Spleen (tissue), 11 donors: ENCODE measurements around the gene FBN2. TPM values are rescaled to one million over a fixed set of nuclear protein-coding genes. Genes with fewer than 3 reads are reported as not detected.

Source experiments
- DNase-seq: peaks from one replicate; pipeline ENCODE4 v3.0.0-alpha.2; 2020
- H3K27ac ChIP-seq, 8 donors: fragments of 200-600 bp; sonication (generic) in 7 of 8; 1 replicate in 4 of 8; 2 replicates in 4 of 8; pipeline versions ENCODE4 v1.5.0 to v1.8.0; 2016 to 2021; ENCODE audit warnings: inconsistent platforms in 4 of 8, mild to moderate bottlenecking in 4 of 8, moderate library complexity in 1 of 8
- H3K27me3 ChIP-seq, 7 donors: fragments of 200-600 bp; sonication (generic) in 6 of 7; replicated peaks in 1 of 7; 1 replicate in 4 of 7; 2 replicates in 3 of 7; pipeline versions ENCODE4 v1.5.0 to v1.8.0; 2016 to 2021; ENCODE audit warnings: inconsistent platforms in 3 of 7, mild to moderate bottlenecking in 1 of 7
- H3K36me3 ChIP-seq, 6 donors: fragments of 200-600 bp; sonication (generic) in 5 of 6; 1 replicate in 4 of 6; 2 replicates in 2 of 6; pipeline versions ENCODE4 v1.5.0 to v1.8.0; 2016 to 2021; ENCODE audit warnings: inconsistent platforms in 2 of 6
- H3K4me1 ChIP-seq, 6 donors: fragments of 200-600 bp; sonication (generic) in 5 of 6; 1 replicate in 3 of 6; 2 replicates in 3 of 6; pipeline versions ENCODE4 v1.5.0 to v1.8.0; 2016 to 2021; ENCODE audit warnings: inconsistent platforms in 3 of 6
- H3K4me3 ChIP-seq, 8 donors: fragments of 200-600 bp; sonication (generic) in 7 of 8; 1 replicate in 4 of 8; 2 replicates in 4 of 8; pipeline versions ENCODE4 v1.5.0 to v1.8.0; 2016 to 2021; ENCODE audit warnings: inconsistent platforms in 4 of 8, mild to moderate bottlenecking in 4 of 8, moderate library complexity in 2 of 8
- H3K9me3 ChIP-seq, 8 donors: fragments of 200-600 bp; sonication (generic) in 7 of 8; 1 replicate in 4 of 8; 2 replicates in 4 of 8; pipeline versions ENCODE4 v1.5.0 to v1.8.0; 2016 to 2021; ENCODE audit warnings: inconsistent platforms in 4 of 8
- POLR2A ChIP-seq, 3 donors: fragments of 450-650 bp; IDR thresholded peaks; one replicate each; pipeline ENCODE4 v1.5.1; 2017; ENCODE audit warnings: antibody characterized with exemption in 3 of 3, mild to moderate bottlenecking in 1 of 3
- POLR2AphosphoS5 ChIP-seq, 3 donors: sonication (generic); formaldehyde crosslinking; IDR thresholded peaks; one replicate each; pipeline ENCODE4 v1.5.1; 2017; ENCODE audit warnings: antibody characterized with exemption in 3 of 3
- WGBS, 5 donors: extraction: QIAGEN DNeasy Blood & Tissue Kit in 3 of 5; methylation state at CpG; one replicate each; pipeline versions ENCODE4 v1.1.5 to v1.1.7; 2013 to 2018; 5-methylcytosine and 5-hydroxymethylcytosine counted together
- intact Hi-C: fragments of 100-400 bp; cut with DNase I; formaldehyde crosslinking; loops from one replicate; pipeline ENCODE4 v1.15.0; 2023; ENCODE audit warnings: low total_unique reads
- polyA plus RNA-seq, 3 donors: library from polyadenylated mRNA; stranded (reverse); fragments of 200-250 nt; gene quantifications; one replicate each; pipeline ENCODE4 v1.2.1, GENCODE V29; 2013
- total RNA-seq, 7 donors: library from RNA; depleted of rRNA in 3 of 7; stranded (reverse); fragments of >200 nt in 3 of 7; fragmentation: NEBNext Ultra II Directional in 4 of 7; extraction: Animal tissue kit (Norgen Biotek cat#: 25700) in 4 of 7; gene quantifications; one replicate each; pipeline versions ENCODE4 v1.1.0 to v1.2.1, GENCODE V29; 2016 to 2021
- TF ChIP-seq, protein P1 (sequence below), 11 experiments: fragments of 200-600 bp in 7 of 11; fragments of 450-650 bp in 4 of 11; sonication (generic) in 4 of 11; IDR thresholded peaks in 8 of 11; conservative IDR thresholded peaks in 3 of 11; 1 replicate in 7 of 11; 2 replicates in 4 of 11; pipeline versions ENCODE4 v1.4.0 to v1.8.0; 2016 to 2021; ENCODE audit warnings: antibody characterized with exemption in 11 of 11, inconsistent platforms in 4 of 11, mild to moderate bottlenecking in 1 of 11
- donor health status: healthy with polysubstance abuse.
- donor health status: DM: no; HTN: no; CAD: no; lungs with moderate emphysema.
- donor health status: DM: no; HTN: no; CAD: no.
- donor health status: Bipolar disorder and iron deficiency.
- donor health status: healthy.
- donor health status: DM: no; HTN: no; CAD: no.
- donor health status: DM: yes; HTN: yes; CAD: no.

FBN2 gene
- total and polyA plus RNA-seq, 10 donors, result 0.21 to 7.6 (median 2.6) TPM

DNA sequence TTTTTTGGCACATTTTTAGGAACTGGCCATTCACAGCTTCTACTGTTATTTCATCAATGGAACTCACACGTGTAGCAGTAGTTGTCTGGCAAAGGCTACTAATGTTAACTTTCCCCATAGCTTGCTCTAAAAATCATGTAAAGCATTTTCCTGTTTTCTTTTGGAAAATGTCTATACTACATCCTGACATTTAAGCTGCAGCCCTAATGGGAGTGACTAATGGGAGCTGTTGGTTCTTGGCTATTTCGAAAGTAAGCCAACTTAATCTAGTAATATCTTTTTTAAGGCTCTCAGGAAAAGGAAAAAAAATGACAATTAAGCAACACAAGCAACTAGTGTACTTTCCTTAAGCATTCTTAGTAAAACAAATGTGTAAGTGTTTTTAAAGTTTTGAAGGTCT is 285.3 kb downstream of the FBN2 start:
- H3K4me3 ChIP-seq, result no peak overlapping the region
- TF ChIP-seq POLR2AphosphoS5 (IDR thresholded peaks at IDR 0.05) (no peak), POLR2A (IDR thresholded peaks at IDR 0.05) (no peak)
- TF ChIP-seq, protein P1, sequence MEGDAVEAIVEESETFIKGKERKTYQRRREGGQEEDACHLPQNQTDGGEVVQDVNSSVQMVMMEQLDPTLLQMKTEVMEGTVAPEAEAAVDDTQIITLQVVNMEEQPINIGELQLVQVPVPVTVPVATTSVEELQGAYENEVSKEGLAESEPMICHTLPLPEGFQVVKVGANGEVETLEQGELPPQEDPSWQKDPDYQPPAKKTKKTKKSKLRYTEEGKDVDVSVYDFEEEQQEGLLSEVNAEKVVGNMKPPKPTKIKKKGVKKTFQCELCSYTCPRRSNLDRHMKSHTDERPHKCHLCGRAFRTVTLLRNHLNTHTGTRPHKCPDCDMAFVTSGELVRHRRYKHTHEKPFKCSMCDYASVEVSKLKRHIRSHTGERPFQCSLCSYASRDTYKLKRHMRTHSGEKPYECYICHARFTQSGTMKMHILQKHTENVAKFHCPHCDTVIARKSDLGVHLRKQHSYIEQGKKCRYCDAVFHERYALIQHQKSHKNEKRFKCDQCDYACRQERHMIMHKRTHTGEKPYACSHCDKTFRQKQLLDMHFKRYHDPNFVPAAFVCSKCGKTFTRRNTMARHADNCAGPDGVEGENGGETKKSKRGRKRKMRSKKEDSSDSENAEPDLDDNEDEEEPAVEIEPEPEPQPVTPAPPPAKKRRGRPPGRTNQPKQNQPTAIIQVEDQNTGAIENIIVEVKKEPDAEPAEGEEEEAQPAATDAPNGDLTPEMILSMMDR (IDR thresholded peaks at IDR 0.05 in 8 of 11, conservative IDR thresholded peaks at IDR 0.05 in 3 of 11), result no peak
- no peaks in the 10 kb centered on the region for H3K27me3 ChIP-seq
- 42 to 70% (median 62%) methylated on average over 2 of the region's 2 CpGs for WGBS, 5 donors
- peaks cover 0 to 3% (median 0%) of the 10 kb centered on the region in 8 donors for H3K9me3 ChIP-seq
- intact Hi-C loops, result no loop called here
- H3K27ac ChIP-seq, result no peak overlapping the region
- DNase-seq, result no peak
- H3K4me1 ChIP-seq, result no peaks in the 10 kb centered on the region
- H3K36me3 ChIP-seq, result no peaks in the 10 kb centered on the region

GRCh38 chr5:128252196-128252595 is 285.8 kb downstream of the FBN2 start:
- H3K4me1 ChIP-seq, result no peaks in the 10 kb centered on the region
- 59 to 77% (median 65%) methylated on average over 1 of the region's 1 CpG for WGBS, 5 donors
- no peak overlapping the region for H3K27ac ChIP-seq
- peaks cover 0 to 3% (median 0%) of the 10 kb centered on the region in 8 donors for H3K9me3 ChIP-seq
- H3K4me3 ChIP-seq, result no peak overlapping the region
- no peaks in the 10 kb centered on the region for H3K27me3 ChIP-seq
- no peaks in the 10 kb centered on the region for H3K36me3 ChIP-seq
- intact Hi-C loops, result no loop called here
- TF ChIP-seq POLR2AphosphoS5 (IDR thresholded peaks at IDR 0.05) (no peak), POLR2A (IDR thresholded peaks at IDR 0.05) (no peak)
- TF ChIP-seq, protein P1 (IDR thresholded peaks at IDR 0.05 in 8 of 11, conservative IDR thresholded peaks at IDR 0.05 in 3 of 11), result no peak
- DNase-seq, result no peak

DNA sequence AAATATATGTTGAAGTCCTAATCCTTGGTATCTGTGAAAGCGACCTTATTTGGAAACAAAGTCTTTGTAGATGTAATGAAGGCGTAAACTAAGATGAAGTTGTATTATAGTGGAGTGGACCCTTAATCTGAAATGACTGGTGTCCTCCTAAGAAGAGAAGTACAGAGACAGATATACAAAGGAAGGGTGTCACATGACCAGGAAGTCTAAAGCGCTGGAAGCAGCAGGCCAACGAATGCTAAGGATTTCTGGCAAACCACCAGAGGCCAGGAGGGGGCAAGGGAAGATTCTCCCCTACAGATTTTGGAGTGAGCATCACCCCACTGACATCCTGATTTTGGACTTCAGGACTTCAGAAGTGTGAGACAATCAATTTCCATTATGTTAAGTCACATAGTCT is 292.1 kb downstream of the FBN2 start:
- Histone ChIP-seq H3K27me3 (no peaks in the 10 kb centered on the region), H3K36me3 (no peaks in the 10 kb centered on the region), H3K9me3 (no peaks in the 10 kb centered on the region), H3K27ac (no peak overlapping the region), H3K4me1 (no peaks in the 10 kb centered on the region), H3K4me3 (no peak overlapping the region)
- 81 to 88% (median 87%) methylated on average over 4 of the region's 4 CpGs for WGBS, 5 donors
- no peak for DNase-seq
- intact Hi-C loops, result no loop called here
- TF ChIP-seq, protein P1 (IDR thresholded peaks at IDR 0.05 in 8 of 11, conservative IDR thresholded peaks at IDR 0.05 in 3 of 11), result no peak
- TF ChIP-seq POLR2AphosphoS5 (IDR thresholded peaks at IDR 0.05), result no peak
- TF ChIP-seq POLR2A (IDR thresholded peaks at IDR 0.05), result no peak

- H3K27me3 ChIP-seq, result no peaks in the 10 kb centered on the region
- no peak overlapping the region for H3K27ac ChIP-seq
- TF ChIP-seq, protein P1 (IDR thresholded peaks at IDR 0.05 in 8 of 11, conservative IDR thresholded peaks at IDR 0.05 in 3 of 11), result no peak
- TF ChIP-seq POLR2AphosphoS5 (IDR thresholded peaks at IDR 0.05) (no peak), POLR2A (IDR thresholded peaks at IDR 0.05) (no peak)
- intact Hi-C loops, result no loop called here
- no peak for DNase-seq
- H3K4me1 ChIP-seq, result no peaks in the 10 kb centered on the region
- no peaks in the 10 kb centered on the region for H3K9me3 ChIP-seq
- 65 to 78% (median 75%) methylated on average over 3 of the region's 3 CpGs for WGBS, 5 donors
- H3K36me3 ChIP-seq, result no peaks in the 10 kb centered on the region
- H3K4me3 ChIP-seq, result no peak overlapping the region
Observed at GRCh38 chr5:128243958-128244582, 294.0 kb downstream of the FBN2 start.
